ENCODE measurements around the gene ZNF502. TPM values are rescaled to one million over a fixed set of nuclear protein-coding genes. Genes with fewer than 3 reads are reported as not detected.
"Not testable (repeated sequence)": the region's sequence is repeated elsewhere in the genome, so short reads cannot be mapped to it uniquely, and the experiment has no call there.

Gene ZNF502
- total and polyA plus RNA-seq, 2 of the 8 experiments (the other 6 are each of a cell fraction or from before 2014, with no cell fraction given), result 1.5 to 3.8 TPM

DNA sequence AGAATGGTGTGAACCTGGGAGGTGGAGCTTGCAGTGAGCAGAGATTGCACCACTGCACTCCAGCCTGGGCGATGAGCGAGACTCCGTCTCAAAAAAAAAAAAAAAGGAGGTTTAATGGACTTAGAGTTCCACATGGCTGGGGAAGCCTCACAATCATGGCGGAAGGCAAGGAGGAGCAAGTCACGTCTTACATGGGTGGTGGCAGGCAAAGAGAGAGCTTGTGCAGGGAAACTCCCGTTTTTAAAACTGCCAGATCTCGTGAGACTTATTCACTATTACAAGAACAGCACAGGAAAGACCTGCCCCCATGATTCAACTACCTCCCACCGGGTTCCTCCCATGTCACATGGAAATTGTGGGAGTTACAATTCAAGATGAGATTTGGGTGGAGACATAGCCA is 39.0 kb upstream of the ZNF502 start:
- H3K27me3 ChIP-seq (replicated peaks in 1 of 4; ENCODE audit: control insufficient read depth in 3 of 4, extremely low read depth in 1 of 4, insufficient read depth in 3 of 4, low read length in 3 of 4); H2AK5ac ChIP-seq (ENCODE audit: low read depth, low read length); H3K18ac ChIP-seq (ENCODE audit: extremely low read depth, low read length); H3K4ac ChIP-seq (replicated peaks; ENCODE audit: insufficient read length, low read depth, low read length); H3K4me1 ChIP-seq (replicated peaks in 1 of 4; ENCODE audit: control insufficient read depth in 3 of 4, insufficient read depth in 4 of 4, low read length in 3 of 4); H2BK5ac ChIP-seq (ENCODE audit: low read depth, low read length); H4K5ac ChIP-seq (ENCODE audit: insufficient read length, low read depth, low read length); H4K91ac ChIP-seq (replicated peaks; ENCODE audit: insufficient read length, low read length); H3K36me3 ChIP-seq (ENCODE audit: control insufficient read depth in 2 of 4, insufficient read depth in 4 of 4, low read length in 3 of 4); H2BK12ac ChIP-seq (ENCODE audit: low read depth, low read length); H3K9ac ChIP-seq (replicated peaks in 1 of 4; ENCODE audit: extremely low read depth in 1 of 4, low read depth in 3 of 4, low read length in 3 of 4); H4K20me1 ChIP-seq (replicated peaks in 1 of 2; ENCODE audit: control insufficient read depth in 1 of 2, insufficient read depth in 2 of 2, low read length in 2 of 2); CTCF ChIA-PET (ENCODE audit: partially characterized antibody); H4K8ac ChIP-seq (ENCODE audit: extremely low read depth, insufficient read depth, low read length); H2BK20ac ChIP-seq (ENCODE audit: low read length); H3K79me2 ChIP-seq (ENCODE audit: control insufficient read depth in 1 of 2, insufficient read depth in 2 of 2, low read length in 2 of 2); H2BK15ac ChIP-seq (ENCODE audit: low read length); H3K56ac ChIP-seq (replicated peaks; ENCODE audit: insufficient read length, low read depth, low read length); H3K4me3 ChIP-seq (ENCODE audit: extremely low read depth in 1 of 4, insufficient read depth in 2 of 4, low read depth in 3 of 4, low read length in 4 of 4); H3K27ac ChIP-seq (ENCODE audit: low read depth, low read length); H2AFZ ChIP-seq (ENCODE audit: low read length); DNase-seq (ENCODE audit: low read depth in 1 of 2, low spot score in 2 of 2); H3K23me2 ChIP-seq (ENCODE audit: low read depth, low read length); H3K14ac ChIP-seq (ENCODE audit: insufficient read length); H3K23ac ChIP-seq (ENCODE audit: insufficient read length); H2BK120ac ChIP-seq (replicated peaks; ENCODE audit: low read depth, low read length); H3K79me1 ChIP-seq (ENCODE audit: low read depth, low read length); H3K4me2 ChIP-seq (ENCODE audit: insufficient read depth in 1 of 2, low read depth in 2 of 2, low read length in 2 of 2); FAIRE-seq: not testable (repeated sequence)
- 91% methylated on average over 8 of the region's 8 CpGs; no CpG with 5 or more reads in 1 of the 2 experiments for WGBS, 2 experiments (ENCODE audit: extremely low coverage in 1 of 2, insufficient coverage in 1 of 2, insufficient read length in 1 of 2, insufficient replicate concordance in 2 of 2, low coverage in 1 of 2, low lambda C conversion rate in 2 of 2, missing lambda C conversion rate in 1 of 2)
- H3K9me3 ChIP-seq (ENCODE audit: insufficient read depth in 2 of 2, low read depth in 1 of 2, low read length in 1 of 2), result peaks cover 9 to 30% of the 10 kb centered on the region in 2 experiments; a peak in 3 of 4 replicates
- POLR2A ChIA-PET (ENCODE audit: partially characterized antibody), result interaction anchor here (0.6 to 1.2 kb wide), 3 partner anchors 8 to 12 kb away, joined by 3 read pairs; no protein-coding TSS in a partner anchor

Data from H1 (cell line).